GM12872 (cell line): ENCODE measurements around the gene SH3BP1.

Experiments used
- TF ChIP-seq, protein P1 (sequence below): IDR thresholded peaks from 3 replicates; pipeline ENCODE4 v1.5.1; 2011; ENCODE audit warnings: low read depth, mild to moderate bottlenecking, low read length, moderate library complexity; ENCODE audit not compliant: insufficient read depth

Gene SH3BP1

GRCh38 chr22:37659897-37660708, 20.6 kb downstream of the SH3BP1 start:
- TF ChIP-seq, protein P1, sequence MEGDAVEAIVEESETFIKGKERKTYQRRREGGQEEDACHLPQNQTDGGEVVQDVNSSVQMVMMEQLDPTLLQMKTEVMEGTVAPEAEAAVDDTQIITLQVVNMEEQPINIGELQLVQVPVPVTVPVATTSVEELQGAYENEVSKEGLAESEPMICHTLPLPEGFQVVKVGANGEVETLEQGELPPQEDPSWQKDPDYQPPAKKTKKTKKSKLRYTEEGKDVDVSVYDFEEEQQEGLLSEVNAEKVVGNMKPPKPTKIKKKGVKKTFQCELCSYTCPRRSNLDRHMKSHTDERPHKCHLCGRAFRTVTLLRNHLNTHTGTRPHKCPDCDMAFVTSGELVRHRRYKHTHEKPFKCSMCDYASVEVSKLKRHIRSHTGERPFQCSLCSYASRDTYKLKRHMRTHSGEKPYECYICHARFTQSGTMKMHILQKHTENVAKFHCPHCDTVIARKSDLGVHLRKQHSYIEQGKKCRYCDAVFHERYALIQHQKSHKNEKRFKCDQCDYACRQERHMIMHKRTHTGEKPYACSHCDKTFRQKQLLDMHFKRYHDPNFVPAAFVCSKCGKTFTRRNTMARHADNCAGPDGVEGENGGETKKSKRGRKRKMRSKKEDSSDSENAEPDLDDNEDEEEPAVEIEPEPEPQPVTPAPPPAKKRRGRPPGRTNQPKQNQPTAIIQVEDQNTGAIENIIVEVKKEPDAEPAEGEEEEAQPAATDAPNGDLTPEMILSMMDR = no peak

DNA sequence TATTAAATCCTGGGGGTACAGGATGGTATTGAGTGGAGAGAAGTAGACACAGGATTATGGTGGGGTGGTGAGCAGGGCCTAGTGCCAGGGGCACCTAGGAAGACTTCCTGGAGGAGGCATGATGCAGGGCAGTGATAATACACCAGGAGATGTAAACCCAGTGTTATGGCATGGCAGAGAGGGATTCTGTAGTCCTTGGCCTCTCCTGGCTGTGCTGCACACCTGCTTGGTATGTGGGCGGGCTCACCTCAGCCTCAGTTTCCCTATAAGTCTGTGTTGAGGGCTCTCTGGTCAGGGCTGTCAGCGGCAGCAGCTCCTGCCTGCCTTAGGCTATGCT, 21.2 kb downstream of the SH3BP1 start:
- TF ChIP-seq, protein P1 = no peak

GRCh38 chr22:37661160-37661924, 21.9 kb downstream of the SH3BP1 start:
- TF ChIP-seq, protein P1 = peak; percentile 62

GRCh38 chr22:37662039-37662438, 22.6 kb downstream of the SH3BP1 start:
- TF ChIP-seq, protein P1 = no peak

DNA sequence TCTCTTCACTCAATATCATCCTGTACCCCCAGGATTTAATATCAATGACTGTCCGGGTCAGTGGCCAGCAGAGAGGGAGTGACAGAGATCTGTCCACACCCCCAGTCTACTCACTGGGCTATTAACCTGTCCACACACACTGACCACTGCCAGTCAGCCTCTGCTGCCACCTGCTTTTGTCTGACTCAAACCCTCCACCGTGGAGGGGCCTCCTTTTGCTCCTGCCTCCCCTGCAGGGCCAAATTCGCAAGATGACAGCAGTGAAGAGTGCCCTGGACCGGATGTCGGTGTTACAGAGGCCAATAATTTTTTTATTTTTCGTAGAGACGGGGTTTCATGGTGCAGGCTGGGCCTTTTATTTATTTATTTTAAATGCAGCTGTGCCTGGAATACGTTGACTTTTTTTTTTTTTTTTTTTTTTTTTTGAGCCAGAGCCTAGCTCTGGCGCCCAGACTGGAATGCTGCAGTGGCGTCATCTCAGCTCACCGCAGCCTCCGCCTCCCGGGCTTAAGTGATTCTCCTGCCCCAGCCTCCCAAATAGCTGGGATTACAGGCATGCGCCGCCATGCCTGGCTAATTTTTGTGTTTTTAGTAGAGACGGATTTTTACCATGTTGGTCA, 24.2 kb downstream of the SH3BP1 start:
- TF ChIP-seq, protein P1 = no peak

DNA sequence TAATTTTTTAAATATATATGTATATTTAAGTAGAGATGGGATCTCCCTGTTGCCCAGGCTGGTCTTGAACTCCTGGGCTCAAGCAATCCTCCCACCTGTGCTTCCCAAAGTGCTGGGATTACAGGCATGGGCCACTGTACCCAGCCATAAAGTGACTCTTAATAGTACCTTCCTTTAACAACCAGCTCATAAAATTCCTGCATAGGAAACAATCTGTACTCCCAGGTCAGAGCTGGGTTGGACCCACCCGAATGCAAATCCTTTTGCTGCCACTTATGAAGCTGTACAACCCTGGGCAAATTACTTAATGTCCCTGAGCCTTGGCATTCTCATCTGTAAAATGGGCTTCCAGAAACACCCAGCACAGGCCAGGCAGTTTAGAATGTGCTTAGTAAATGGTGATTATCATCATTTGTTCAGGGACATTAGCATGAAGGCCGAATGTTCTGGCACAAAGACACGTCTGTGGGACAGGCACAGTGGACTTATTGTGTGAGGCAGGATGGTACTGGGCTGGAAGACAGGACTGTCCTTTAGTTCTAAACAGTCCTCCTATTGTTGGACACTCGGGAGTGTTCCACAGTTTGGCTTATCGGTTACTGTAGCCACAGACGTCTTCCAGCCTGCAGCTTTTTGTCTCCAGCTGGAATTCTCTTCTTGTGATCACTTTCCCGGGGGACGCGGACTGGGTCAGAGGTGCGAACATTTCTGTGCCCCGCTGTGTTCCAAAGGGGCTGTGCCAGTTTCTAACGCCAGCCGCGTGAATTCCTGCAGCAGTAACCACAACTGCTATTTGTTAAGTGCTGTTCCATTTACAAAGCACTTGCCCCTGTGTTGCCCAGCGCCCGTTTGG, 25.0 kb downstream of the SH3BP1 start:
- TF ChIP-seq, protein P1 = no peak
